Stimulated activated CD8-positive, alpha-beta memory T cell treated with anti-CD3 and anti-CD28 coated beads, Interleukin-12 subunit alpha, Interleukin-12 subunit beta, amount 100 ng/mL, for 1 hour (primary cell): ENCODE data around the gene INO80.

Experiments used
- DNase-seq: peaks from one replicate; pipeline ENCODE4 v3.0.0-alpha.2; 2020; ENCODE audit warnings: low read depth

Gene INO80

GRCh38 chr15:40930430-40931299 lies 185.4 kb downstream of the INO80 start:
- no peak for DNase-seq

- no peak for DNase-seq
These were observed 186.2 kb downstream of the INO80 start for GRCh38 chr15:40929660-40930429.
